Neural cell (in vitro differentiated cells): Measurements from ENCODE around the gene ATP5MK. TPM values are rescaled to one million over a fixed set of nuclear protein-coding genes. Genes with fewer than 3 reads are reported as not detected.
A peak's percentile ranks its signal among the peaks of the same experiment; 100 is the strongest.

ENCODE experiments used
- H2AFZ ChIP-seq: fragments of 200-600, 300-800 bp; sonication (generic), shearing (Covaris generic); 2 replicates; pipeline ENCODE4 v1.6.0; 2014; ENCODE audit warnings: low read depth, mild to moderate bottlenecking, antibody characterized with exemption, low read length, moderate library complexity
- H3F3A ChIP-seq: fragments of 200-600 bp; shearing (Covaris generic); 2 replicates; pipeline ENCODE4 v1.6.1; 2016; ENCODE audit warnings: mild to moderate bottlenecking, moderate library complexity, mixed read lengths, antibody characterized with exemption, low read length; ENCODE audit not compliant: insufficient read depth, poor library complexity, severe bottlenecking
- H3K27ac ChIP-seq: fragments of 200-600, 300-800 bp; sonication (generic), shearing (Covaris generic); 2 replicates; pipeline ENCODE4 v1.5.1; 2014; ENCODE audit warnings: mild to moderate bottlenecking, low read length, moderate library complexity
- H3K27me3 ChIP-seq: fragments of 300-800, 200-600 bp; sonication (generic), shearing (Covaris generic); 2 replicates; pipeline ENCODE4 v1.6.0; 2014; ENCODE audit warnings: mild to moderate bottlenecking, low read depth, low read length, moderate library complexity; ENCODE audit not compliant: insufficient read depth
- H3K36me3 ChIP-seq: fragments of 300-800, 200-600 bp; sonication (generic), shearing (Covaris generic); 2 replicates; pipeline ENCODE4 v1.5.1; 2014; ENCODE audit warnings: mild to moderate bottlenecking, antibody characterized with exemption, low read length, moderate library complexity; ENCODE audit not compliant: insufficient read depth
- H3K4me2 ChIP-seq: fragments of 300-800, 200-600 bp; sonication (generic), shearing (Covaris generic); 2 replicates; pipeline ENCODE4 v1.6.0; 2014; ENCODE audit warnings: mild to moderate bottlenecking, low read length
- H3K4me3 ChIP-seq: fragments of 300-800, 200-600 bp; sonication (generic), shearing (Covaris generic); 2 replicates; pipeline ENCODE4 v1.5.1; 2014; ENCODE audit warnings: mild to moderate bottlenecking, low read length, moderate library complexity
- H3K79me2 ChIP-seq: fragments of 200-600 bp; shearing (Covaris generic); replicated peaks from 2 replicates; pipeline ENCODE4 v1.6.0; 2014; ENCODE audit warnings: mild to moderate bottlenecking, low read length, moderate library complexity; ENCODE audit not compliant: insufficient read depth
- H3K9ac ChIP-seq: fragments of 300-800, 200-600 bp; sonication (generic), shearing (Covaris generic); 2 replicates; pipeline ENCODE4 v1.6.1; 2016; ENCODE audit warnings: mild to moderate bottlenecking, low read length, mixed read lengths
- H3K9me2 ChIP-seq: fragments of 200-600 bp; shearing (Covaris generic); 2 replicates; pipeline ENCODE4 v1.6.1; 2016; ENCODE audit warnings: mild to moderate bottlenecking, low read length, mixed read lengths; ENCODE audit not compliant: insufficient read depth
- H3K9me3 ChIP-seq: fragments of 200-600, 300-800 bp; sonication (generic), shearing (Covaris generic); 2 replicates; pipeline ENCODE4 v1.6.1; 2016; ENCODE audit warnings: mild to moderate bottlenecking, mixed run types, low read length, moderate library complexity, mixed read lengths
- H4K20me1 ChIP-seq: fragments of 200-600 bp; shearing (Covaris generic); 2 replicates; pipeline ENCODE4 v1.6.1; 2016; ENCODE audit warnings: mild to moderate bottlenecking, mixed run types; ENCODE audit not compliant: insufficient read depth
- EP300 ChIP-seq: fragments of 450-650 bp; conservative IDR thresholded peaks from 2 replicates; pipeline ENCODE4 v1.6.1; 2014; ENCODE audit warnings: antibody characterized with exemption, mild to moderate bottlenecking, moderate library complexity; ENCODE audit not compliant: poor library complexity, severe bottlenecking
- EZH2 ChIP-seq: fragments of 200-600, 300-800 bp; shearing (Covaris generic), sonication (generic); IDR thresholded peaks from 2 replicates; pipeline ENCODE4 v1.6.1; 2014; ENCODE audit warnings: antibody characterized with exemption, low read length, borderline replicate concordance, mild to moderate bottlenecking; ENCODE audit not compliant: insufficient read depth, poor library complexity, severe bottlenecking
- MXI1 ChIP-seq: fragments of 450-650 bp; conservative IDR thresholded peaks from 2 replicates; pipeline ENCODE4 v1.6.1; 2014; ENCODE audit warnings: antibody characterized with exemption, mild to moderate bottlenecking; ENCODE audit not compliant: poor library complexity, severe bottlenecking
- POLR2AphosphoS5 ChIP-seq: IDR thresholded peaks from 2 replicates; pipeline ENCODE4 v1.6.1; 2012
- RAD21 ChIP-seq: fragments of 450-650 bp; conservative IDR thresholded peaks from 2 replicates; pipeline ENCODE4 v1.6.1; 2014; ENCODE audit warnings: antibody characterized with exemption, mild to moderate bottlenecking, moderate library complexity
- SMC3 ChIP-seq: fragments of 450-650 bp; conservative IDR thresholded peaks from 2 replicates; pipeline ENCODE4 v1.6.1; 2014; ENCODE audit warnings: antibody characterized with exemption, mild to moderate bottlenecking, moderate library complexity; ENCODE audit not compliant: poor library complexity
- TAF1 ChIP-seq: IDR thresholded peaks from 2 replicates; pipeline ENCODE4 v1.6.1; 2012; ENCODE audit warnings: low read depth
- polyA plus RNA-seq: library from polyadenylated mRNA; depleted of rRNA; stranded (reverse); fragments of >200 nt; gene quantifications from 2 replicates; pipeline ENCODE4 v1.2.3, GENCODE V29; 2014
- TF ChIP-seq, protein P1 (sequence below): fragments of 450-650 bp; IDR thresholded peaks from 2 replicates; pipeline ENCODE4 v1.5.1; 2014; ENCODE audit warnings: antibody characterized with exemption, mild to moderate bottlenecking, moderate library complexity; ENCODE audit not compliant: poor library complexity, severe bottlenecking
- TF ChIP-seq, protein P2 (sequence below): IDR thresholded peaks from 2 replicates; pipeline ENCODE4 v1.6.1; 2012; ENCODE audit warnings: borderline replicate concordance

ATP5MK gene
- polyA plus RNA-seq, 1 donor from 2014 or later, result 917 TPM

DNA sequence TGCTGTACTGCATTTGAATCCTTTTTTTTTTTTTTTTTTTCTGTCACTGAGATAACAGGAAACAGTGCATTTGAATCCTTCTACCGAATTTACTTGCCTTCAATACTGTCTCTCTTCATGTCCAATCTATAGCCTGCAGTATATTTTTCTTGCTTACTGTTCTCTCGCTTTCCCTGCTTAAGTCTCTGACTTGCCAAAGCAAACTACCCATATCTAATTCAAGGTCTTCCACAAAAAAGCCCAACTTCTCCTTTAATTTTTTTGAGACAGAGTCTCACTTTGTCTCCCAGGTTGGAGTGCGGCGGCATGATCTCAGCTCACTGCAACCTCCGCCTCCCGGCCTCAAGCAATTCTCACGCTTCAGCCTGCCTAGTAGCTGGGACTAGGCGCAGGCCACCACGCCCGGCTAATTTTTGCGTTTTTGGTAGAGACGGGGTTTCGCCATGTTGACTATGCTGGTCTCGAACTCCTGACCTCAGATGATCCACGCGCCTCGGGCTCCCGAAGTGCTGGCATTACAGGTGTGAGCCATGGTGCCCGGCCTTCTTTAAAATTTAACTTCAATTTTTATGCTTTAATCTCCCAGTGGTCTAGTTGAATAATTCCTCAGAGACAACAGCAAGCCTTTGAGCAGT is 1.0 kb upstream of the ATP5MK start:
- Histone ChIP-seq H2AFZ (peak overlapping the region; percentile 67), H3K27ac (peak overlapping the region; percentile 63), H3K36me3 (no peaks in the 10 kb centered on the region)

DNA sequence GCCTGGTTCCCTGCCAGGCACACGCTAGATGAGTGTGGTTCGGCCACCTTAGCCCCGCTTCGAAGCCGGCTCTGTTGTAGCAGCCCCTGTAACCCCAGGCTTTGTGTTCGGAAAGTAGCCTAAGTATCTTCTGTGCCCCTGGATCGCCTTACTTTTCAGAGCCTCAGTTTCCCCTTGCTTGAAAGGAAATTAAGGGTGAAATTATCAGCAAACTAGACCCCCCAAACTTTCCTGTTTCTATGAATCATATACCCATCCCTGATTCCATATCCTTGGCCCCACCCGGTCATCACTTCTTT is 463 bp upstream of the ATP5MK start:
- no peaks in the 10 kb centered on the region for H3K9me3 ChIP-seq
- no peaks in the 10 kb centered on the region for H3K27me3 ChIP-seq
- no peaks in the 10 kb centered on the region for H3K36me3 ChIP-seq
- peak overlapping the region; percentile 63 for H3K27ac ChIP-seq
- peak overlapping the region; percentile 94 for H3K9ac ChIP-seq
- no peaks in the 10 kb centered on the region for H3K9me2 ChIP-seq
- TF ChIP-seq TAF1 (no peak), EP300 (no peak), MXI1 (no peak), SMC3 (no peak), RAD21 (no peak), EZH2 (no peak), POLR2AphosphoS5 (no peak)
- TF ChIP-seq, protein P1, sequence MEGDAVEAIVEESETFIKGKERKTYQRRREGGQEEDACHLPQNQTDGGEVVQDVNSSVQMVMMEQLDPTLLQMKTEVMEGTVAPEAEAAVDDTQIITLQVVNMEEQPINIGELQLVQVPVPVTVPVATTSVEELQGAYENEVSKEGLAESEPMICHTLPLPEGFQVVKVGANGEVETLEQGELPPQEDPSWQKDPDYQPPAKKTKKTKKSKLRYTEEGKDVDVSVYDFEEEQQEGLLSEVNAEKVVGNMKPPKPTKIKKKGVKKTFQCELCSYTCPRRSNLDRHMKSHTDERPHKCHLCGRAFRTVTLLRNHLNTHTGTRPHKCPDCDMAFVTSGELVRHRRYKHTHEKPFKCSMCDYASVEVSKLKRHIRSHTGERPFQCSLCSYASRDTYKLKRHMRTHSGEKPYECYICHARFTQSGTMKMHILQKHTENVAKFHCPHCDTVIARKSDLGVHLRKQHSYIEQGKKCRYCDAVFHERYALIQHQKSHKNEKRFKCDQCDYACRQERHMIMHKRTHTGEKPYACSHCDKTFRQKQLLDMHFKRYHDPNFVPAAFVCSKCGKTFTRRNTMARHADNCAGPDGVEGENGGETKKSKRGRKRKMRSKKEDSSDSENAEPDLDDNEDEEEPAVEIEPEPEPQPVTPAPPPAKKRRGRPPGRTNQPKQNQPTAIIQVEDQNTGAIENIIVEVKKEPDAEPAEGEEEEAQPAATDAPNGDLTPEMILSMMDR, result no peak
- TF ChIP-seq, protein P2, sequence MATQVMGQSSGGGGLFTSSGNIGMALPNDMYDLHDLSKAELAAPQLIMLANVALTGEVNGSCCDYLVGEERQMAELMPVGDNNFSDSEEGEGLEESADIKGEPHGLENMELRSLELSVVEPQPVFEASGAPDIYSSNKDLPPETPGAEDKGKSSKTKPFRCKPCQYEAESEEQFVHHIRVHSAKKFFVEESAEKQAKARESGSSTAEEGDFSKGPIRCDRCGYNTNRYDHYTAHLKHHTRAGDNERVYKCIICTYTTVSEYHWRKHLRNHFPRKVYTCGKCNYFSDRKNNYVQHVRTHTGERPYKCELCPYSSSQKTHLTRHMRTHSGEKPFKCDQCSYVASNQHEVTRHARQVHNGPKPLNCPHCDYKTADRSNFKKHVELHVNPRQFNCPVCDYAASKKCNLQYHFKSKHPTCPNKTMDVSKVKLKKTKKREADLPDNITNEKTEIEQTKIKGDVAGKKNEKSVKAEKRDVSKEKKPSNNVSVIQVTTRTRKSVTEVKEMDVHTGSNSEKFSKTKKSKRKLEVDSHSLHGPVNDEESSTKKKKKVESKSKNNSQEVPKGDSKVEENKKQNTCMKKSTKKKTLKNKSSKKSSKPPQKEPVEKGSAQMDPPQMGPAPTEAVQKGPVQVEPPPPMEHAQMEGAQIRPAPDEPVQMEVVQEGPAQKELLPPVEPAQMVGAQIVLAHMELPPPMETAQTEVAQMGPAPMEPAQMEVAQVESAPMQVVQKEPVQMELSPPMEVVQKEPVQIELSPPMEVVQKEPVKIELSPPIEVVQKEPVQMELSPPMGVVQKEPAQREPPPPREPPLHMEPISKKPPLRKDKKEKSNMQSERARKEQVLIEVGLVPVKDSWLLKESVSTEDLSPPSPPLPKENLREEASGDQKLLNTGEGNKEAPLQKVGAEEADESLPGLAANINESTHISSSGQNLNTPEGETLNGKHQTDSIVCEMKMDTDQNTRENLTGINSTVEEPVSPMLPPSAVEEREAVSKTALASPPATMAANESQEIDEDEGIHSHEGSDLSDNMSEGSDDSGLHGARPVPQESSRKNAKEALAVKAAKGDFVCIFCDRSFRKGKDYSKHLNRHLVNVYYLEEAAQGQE, result no peak
- H4K20me1 ChIP-seq, result no peaks in the 10 kb centered on the region
- peak overlapping the region; percentile 79 for H3K4me3 ChIP-seq
- peak overlapping the region; percentile 67 for H2AFZ ChIP-seq
- peaks cover 49% of the 10 kb centered on the region for H3K79me2 ChIP-seq
- no peaks in the 10 kb centered on the region for H3F3A ChIP-seq
- peak overlapping the region; percentile 95 for H3K4me2 ChIP-seq

More for the DNA sequence above, 1.0 kb upstream of the ATP5MK start:
- peaks cover 49% of the 10 kb centered on the region for H3K79me2 ChIP-seq
- H3F3A ChIP-seq, result no peaks in the 10 kb centered on the region
- TF ChIP-seq TAF1 (no peak), POLR2AphosphoS5 (no peak), SMC3 (no peak), MXI1 (no peak), RAD21 (no peak), EZH2 (no peak), EP300 (no peak)
- TF ChIP-seq, protein P1, result no peak
- TF ChIP-seq, protein P2, result no peak
- no peaks in the 10 kb centered on the region for H3K9me2 ChIP-seq
- no peaks in the 10 kb centered on the region for H3K27me3 ChIP-seq
- no peaks in the 10 kb centered on the region for H4K20me1 ChIP-seq
- no peaks in the 10 kb centered on the region for H3K9me3 ChIP-seq
- peak overlapping the region; percentile 94 for H3K9ac ChIP-seq
- peak overlapping the region; percentile 95 for H3K4me2 ChIP-seq
- H3K4me3 ChIP-seq, result peak overlapping the region; percentile 79
